Kidney (tissue), 14 donors: ENCODE measurements around the gene RAD51C. TPM values are rescaled to one million over a fixed set of nuclear protein-coding genes. Genes with fewer than 3 reads are reported as not detected.

Source experiments
- DNase-seq, 5 donors: peaks; one replicate each; pipeline ENCODE4 v3.0.0-alpha.2; 2013 to 2020
- FAIRE-seq: peaks from 2 replicates; lab custom pipeline; 2012; peaks lifted over from hg19 to GRCh38; lab: Jason Lieb, UNC
- H3K27ac ChIP-seq, 2 donors: one replicate each; pipeline ENCODE4 v1.7.0; 2013; ENCODE audit warnings: low read depth in 2 of 2, low read length in 2 of 2, inconsistent platforms in 1 of 2
- H3K27me3 ChIP-seq: one replicate; pipeline ENCODE4 v1.7.1; 2013; ENCODE audit warnings: low read length, inconsistent platforms; ENCODE audit not compliant: control insufficient read depth, insufficient read depth
- H3K36me3 ChIP-seq, 3 donors: one replicate each; pipeline versions ENCODE4 v1.7.0 to v1.7.1; 2013; ENCODE audit warnings: low read length in 3 of 3, control low read depth in 1 of 3, inconsistent platforms in 1 of 3; ENCODE audit not compliant: insufficient read depth in 3 of 3, control insufficient read depth in 2 of 3
- H3K4me1 ChIP-seq, 3 donors: one replicate each; pipeline versions ENCODE4 v1.7.0 to v1.7.1; 2013; ENCODE audit warnings: low read length in 3 of 3, inconsistent platforms in 1 of 3, low read depth in 1 of 3; ENCODE audit not compliant: control insufficient read depth in 2 of 3, insufficient read depth in 2 of 3
- H3K4me3 ChIP-seq, 3 donors: one replicate each; pipeline versions ENCODE4 v1.7.0 to v1.8.1; 2013; ENCODE audit warnings: low read length in 3 of 3, control low read depth in 1 of 3, inconsistent platforms in 1 of 3
- H3K9ac ChIP-seq, 3 donors: one replicate each; pipeline versions ENCODE4 v1.7.0 to v1.7.1; 2013; ENCODE audit warnings: low read length in 3 of 3, control low read depth in 1 of 3, inconsistent platforms in 1 of 3
- H3K9me3 ChIP-seq, 3 donors: one replicate each; pipeline versions ENCODE4 v1.7.0 to v1.7.1; 2013; ENCODE audit warnings: low read length in 3 of 3, control low read depth in 1 of 3, inconsistent platforms in 1 of 3; ENCODE audit not compliant: control insufficient read depth in 2 of 3, insufficient read depth in 1 of 3
- CTCF ChIP-seq: IDR thresholded peaks from 3 replicates; pipeline ENCODE4 v1.5.1; 2012; ENCODE audit warnings: mild to moderate bottlenecking, moderate library complexity, borderline replicate concordance; ENCODE audit not compliant: insufficient read depth; ENCODE audit errors: extremely low read depth
- intact Hi-C: fragments of 100-400 bp; cut with DNase I; formaldehyde crosslinking; loops from one replicate; pipeline ENCODE4 v1.11.1; 2022
- polyA plus RNA-seq: library from polyadenylated mRNA; stranded (reverse); fragments of 350-450 nt; fragmentation: Illumina TruSeq; extraction: RNeasy Lipid Tissue Mini Kit (QIAGEN cat#74804); gene quantifications from one replicate; pipeline ENCODE4 v1.2.3, GENCODE V29; 2014; ENCODE audit warnings: low read depth, low replicate concordance; ENCODE audit not compliant: insufficient read depth
- total RNA-seq: library from RNA; stranded (reverse); fragmentation: NEBNext Ultra II Directional; extraction: Animal tissue kit (Norgen Biotek cat#: 25700); gene quantifications from one replicate; pipeline ENCODE4 v1.2.1, GENCODE V29; 2021
- donor health status: control.
- donor health status: control.
- donor health status: control.
- donor health status: control.
- donor health status: control.
- donor health status: DM: yes; HTN: yes; CAD: no.
- donor health status: Normal renal cell carcinoma (clear cell type).

RAD51C gene
- total and polyA plus RNA-seq, 2 donors from 2014 or later = 20.2 to 29.3 TPM

- intact Hi-C loops = loop anchor here (10.0 kb wide), 1 partner anchor 303 kb away; no protein-coding TSS in a partner anchor
- H3K9me3 ChIP-seq = no peaks in the 10 kb centered on the region
- H3K4me3 ChIP-seq = no peak overlapping the region
- FAIRE-seq (no peak), DNase-seq (no peak)
- no peaks in the 10 kb centered on the region for H3K4me1 ChIP-seq
- H3K27ac ChIP-seq = no peak overlapping the region
- no peaks in the 10 kb centered on the region for H3K27me3 ChIP-seq
- H3K36me3 ChIP-seq = peaks cover 0 to 3% (median 0%) of the 10 kb centered on the region in 3 donors
- no peak for TF ChIP-seq CTCF
- H3K9ac ChIP-seq = no peak overlapping the region
Observed at GRCh38 chr17:58702045-58702476, 9.7 kb downstream of the RAD51C start.

GRCh38 chr17:58702708-58703107 is 10.3 kb downstream of the RAD51C start:
- no peak overlapping the region for H3K9ac ChIP-seq
- peaks cover 0 to 3% (median 0%) of the 10 kb centered on the region in 3 donors for H3K36me3 ChIP-seq
- H3K4me1 ChIP-seq = no peaks in the 10 kb centered on the region
- intact Hi-C loops = loop anchor here (10.0 kb wide), 1 partner anchor 302 kb away; no protein-coding TSS in a partner anchor
- DNase-seq (no peak), FAIRE-seq (no peak)
- H3K4me3 ChIP-seq = no peak overlapping the region
- TF ChIP-seq CTCF = no peak
- H3K9me3 ChIP-seq = no peaks in the 10 kb centered on the region
- no peaks in the 10 kb centered on the region for H3K27me3 ChIP-seq
- no peak overlapping the region for H3K27ac ChIP-seq

GRCh38 chr17:58703137-58703915 is 10.9 kb downstream of the RAD51C start:
- H3K9ac ChIP-seq = no peak overlapping the region
- H3K9me3 ChIP-seq = no peaks in the 10 kb centered on the region
- FAIRE-seq = no peak
- H3K4me3 ChIP-seq = no peak overlapping the region
- H3K27me3 ChIP-seq = no peaks in the 10 kb centered on the region
- no peak for TF ChIP-seq CTCF
- DNase-seq = no peak
- intact Hi-C loops = loop anchor here (10.0 kb wide), 1 partner anchor 301 kb away; no protein-coding TSS in a partner anchor
- peaks cover 0 to 3% (median 0%) of the 10 kb centered on the region in 3 donors for H3K36me3 ChIP-seq
- no peak overlapping the region for H3K27ac ChIP-seq
- H3K4me1 ChIP-seq = no peaks in the 10 kb centered on the region
